IPS-18c (cell line): ENCODE measurements around the gene HMG20A.
A peak's percentile ranks its signal among the peaks of the same experiment; 100 is the strongest.

Experiments used
- H3K4me3 ChIP-seq: 2 replicates; pipeline ENCODE4 v1.7.0; 2013; ENCODE audit warnings: low read depth, mild to moderate bottlenecking, low read length, moderate library complexity; ENCODE audit not compliant: insufficient read depth
- H3K9me3 ChIP-seq: one replicate; pipeline ENCODE4 v1.6.1; 2013; ENCODE audit warnings: mild to moderate bottlenecking, low read length, moderate library complexity; ENCODE audit not compliant: control insufficient read depth, insufficient read depth

HMG20A gene

DNA sequence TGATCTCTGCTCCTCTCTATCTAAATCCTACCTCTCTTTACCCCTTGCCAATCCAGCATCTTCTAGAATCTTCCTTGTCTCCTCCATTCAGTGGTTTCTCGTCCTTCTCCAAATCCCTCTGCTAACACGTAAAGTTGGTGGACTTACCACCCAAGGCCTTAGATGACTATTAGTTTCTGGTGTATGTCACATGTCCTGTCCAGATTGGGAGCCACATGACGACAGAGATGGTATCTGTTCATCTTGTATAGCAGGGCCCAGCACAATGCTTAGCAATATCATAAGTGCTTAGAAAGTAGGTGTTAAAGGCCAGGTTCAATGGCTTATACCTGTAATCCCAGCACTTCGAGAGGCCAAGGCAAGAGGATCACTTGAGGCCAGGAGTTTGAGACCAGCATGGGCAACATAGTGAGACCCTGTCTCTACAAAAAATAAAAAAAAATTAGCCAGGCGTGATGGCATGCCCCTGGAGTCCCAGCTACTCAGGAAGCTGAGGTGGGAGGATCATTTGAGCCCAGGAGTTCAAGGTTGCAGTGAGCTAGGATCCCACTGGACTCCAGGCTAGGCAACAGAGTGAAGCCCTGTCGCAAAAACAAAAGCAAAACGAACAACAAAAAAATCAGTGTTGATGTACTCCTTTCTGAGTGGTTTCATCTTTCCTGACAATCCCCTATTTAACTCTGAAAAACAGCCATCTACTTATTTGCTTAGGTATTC, 81.8 kb downstream of the HMG20A start:
- no peak overlapping the region for H3K4me3 ChIP-seq
- H3K9me3 ChIP-seq, result no peaks in the 10 kb centered on the region

GRCh38 chr15:77503240-77503639, 82.6 kb downstream of the HMG20A start:
- no peak overlapping the region for H3K4me3 ChIP-seq
- H3K9me3 ChIP-seq, result no peaks in the 10 kb centered on the region

DNA sequence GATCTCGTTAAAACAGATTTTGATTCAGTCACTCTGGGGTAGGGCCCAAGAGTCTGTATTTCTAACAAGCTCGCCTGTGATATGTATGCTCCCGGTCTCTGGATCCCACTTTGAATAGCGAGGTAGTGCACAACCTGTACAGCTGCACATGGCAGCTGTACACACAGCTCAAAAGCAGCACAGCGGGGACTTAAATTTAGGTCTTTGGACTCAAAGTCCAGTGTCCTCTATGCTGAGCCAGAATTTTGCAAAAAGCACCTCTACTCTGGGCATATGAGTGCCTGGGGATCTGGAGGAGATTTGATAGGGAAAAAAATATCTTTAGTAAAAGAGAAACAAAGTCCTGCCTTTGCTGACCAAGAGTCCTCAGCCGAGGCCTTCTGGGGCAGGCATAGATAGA, 83.1 kb downstream of the HMG20A start:
- no peaks in the 10 kb centered on the region for H3K9me3 ChIP-seq
- no peak overlapping the region for H3K4me3 ChIP-seq

DNA sequence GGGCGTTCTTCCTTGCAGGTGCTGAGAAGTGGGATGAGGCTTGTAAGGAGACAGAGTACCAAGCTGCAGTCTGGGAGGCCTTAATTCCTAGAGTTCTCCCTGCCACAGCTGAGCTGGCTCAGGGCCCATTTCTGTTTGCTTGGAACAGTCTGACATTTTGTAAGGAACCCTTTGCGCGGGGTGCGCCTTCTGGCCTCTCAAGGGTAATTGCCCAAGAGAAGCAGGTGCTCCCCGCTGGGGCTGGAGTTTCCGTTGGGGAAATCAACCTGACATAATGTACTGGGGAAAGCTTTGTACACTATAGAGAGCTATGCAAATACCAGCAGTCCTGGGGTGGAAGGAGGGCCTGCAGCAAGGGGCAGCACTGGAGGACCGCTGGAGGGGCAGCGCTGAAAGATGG, 83.6 kb downstream of the HMG20A start:
- H3K9me3 ChIP-seq, result no peaks in the 10 kb centered on the region
- no peak overlapping the region for H3K4me3 ChIP-seq

DNA sequence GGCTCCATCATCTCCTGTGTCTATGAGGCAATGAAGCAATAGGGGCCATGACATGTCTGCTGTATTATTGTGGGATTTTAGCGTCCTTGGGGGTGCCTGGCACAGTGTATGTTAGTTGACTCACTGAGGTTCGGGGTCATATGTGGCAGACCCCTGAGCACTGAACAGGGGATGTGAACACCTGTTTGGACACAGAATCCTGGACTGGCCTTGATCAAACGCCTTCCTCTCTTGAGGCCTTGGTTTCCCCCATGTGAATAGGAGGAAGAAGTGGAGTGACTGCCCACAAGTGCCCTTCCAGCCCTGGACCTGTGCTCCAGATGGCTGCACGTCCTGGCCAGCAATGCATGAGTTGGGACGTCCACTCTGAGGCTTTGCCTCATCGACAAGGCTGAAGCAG, 84.2 kb downstream of the HMG20A start:
- H3K9me3 ChIP-seq, result no peaks in the 10 kb centered on the region
- no peak overlapping the region for H3K4me3 ChIP-seq

GRCh38 chr15:77505556-77505955, 84.9 kb downstream of the HMG20A start:
- H3K9me3 ChIP-seq, result no peaks in the 10 kb centered on the region
- no peak overlapping the region for H3K4me3 ChIP-seq

DNA sequence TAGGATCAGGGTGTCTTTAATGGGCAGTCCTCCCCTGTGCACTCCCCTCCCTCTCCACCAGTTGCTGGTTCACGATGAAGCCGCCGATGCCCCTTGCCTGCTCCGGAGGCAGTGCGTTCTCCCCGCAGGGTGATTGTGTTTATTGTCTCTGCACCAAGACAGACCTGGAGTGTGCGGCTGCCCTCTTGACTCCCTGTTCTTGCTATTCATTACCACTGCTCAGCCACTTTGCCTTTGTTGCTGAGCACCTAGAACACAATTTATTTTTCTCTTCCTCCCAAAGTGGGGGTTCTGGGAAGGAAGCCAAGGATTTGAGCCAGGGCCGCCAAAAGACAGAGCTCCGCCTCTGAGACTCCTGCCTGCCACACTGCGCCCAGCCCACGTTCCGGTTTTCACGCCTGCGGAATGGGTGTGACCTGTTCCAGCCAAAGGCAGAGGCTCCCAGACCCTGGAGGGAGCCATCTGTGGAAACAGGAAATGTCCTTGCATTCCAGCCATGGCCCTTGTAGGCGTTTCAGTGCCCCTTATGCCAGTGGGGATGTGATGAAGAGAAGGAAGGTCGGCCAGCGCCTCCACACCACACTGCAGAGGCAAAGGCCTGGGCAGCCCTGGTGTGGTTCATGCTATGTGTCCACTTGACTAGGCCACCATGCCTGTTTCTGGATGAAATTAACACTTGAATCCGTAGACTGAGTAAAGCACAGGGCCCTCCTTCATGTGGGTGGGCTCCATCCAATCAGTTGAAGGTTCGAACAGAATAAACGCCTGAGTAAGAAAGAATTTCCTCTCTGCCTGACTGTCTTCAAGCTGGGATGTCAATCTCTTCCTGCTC, 85.8 kb downstream of the HMG20A start:
- Histone ChIP-seq H3K9me3 (no peaks in the 10 kb centered on the region), H3K4me3 (no peak overlapping the region)

- H3K4me3 ChIP-seq, result no peak overlapping the region
- H3K9me3 ChIP-seq, result no peaks in the 10 kb centered on the region
Observed at GRCh38 chr15:77507143-77507897, 86.6 kb downstream of the HMG20A start.

DNA sequence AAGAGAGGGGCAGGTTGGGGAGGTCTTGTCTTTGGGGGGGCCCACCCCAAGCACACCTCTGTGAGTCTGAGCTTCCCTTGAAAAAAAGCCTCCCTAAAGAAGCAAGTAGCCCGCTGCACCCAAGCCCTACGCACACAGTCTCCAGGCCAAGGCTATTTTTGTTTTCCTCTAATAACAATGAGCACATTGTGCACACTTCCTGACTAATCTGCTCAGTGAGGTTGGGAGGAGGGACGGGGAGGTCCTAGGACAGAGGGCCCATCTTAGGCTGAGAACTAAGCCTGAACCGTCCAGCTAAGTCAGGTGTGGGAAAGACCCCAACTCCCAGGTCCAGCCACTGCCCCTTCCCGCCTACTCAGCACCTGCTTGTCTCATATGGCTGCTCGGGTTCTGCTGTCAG, 87.2 kb downstream of the HMG20A start:
- H3K4me3 ChIP-seq, result no peak overlapping the region
- no peaks in the 10 kb centered on the region for H3K9me3 ChIP-seq

- no peaks in the 10 kb centered on the region for H3K9me3 ChIP-seq
- H3K4me3 ChIP-seq, result no peak overlapping the region
Observed at GRCh38 chr15:77508541-77509243, 88.0 kb downstream of the HMG20A start.

GRCh38 chr15:77510066-77511057, 89.7 kb downstream of the HMG20A start:
- peak overlapping the region; percentile 28; the same call in 1 of the 2 replicates for H3K4me3 ChIP-seq
- H3K9me3 ChIP-seq, result no peaks in the 10 kb centered on the region

DNA sequence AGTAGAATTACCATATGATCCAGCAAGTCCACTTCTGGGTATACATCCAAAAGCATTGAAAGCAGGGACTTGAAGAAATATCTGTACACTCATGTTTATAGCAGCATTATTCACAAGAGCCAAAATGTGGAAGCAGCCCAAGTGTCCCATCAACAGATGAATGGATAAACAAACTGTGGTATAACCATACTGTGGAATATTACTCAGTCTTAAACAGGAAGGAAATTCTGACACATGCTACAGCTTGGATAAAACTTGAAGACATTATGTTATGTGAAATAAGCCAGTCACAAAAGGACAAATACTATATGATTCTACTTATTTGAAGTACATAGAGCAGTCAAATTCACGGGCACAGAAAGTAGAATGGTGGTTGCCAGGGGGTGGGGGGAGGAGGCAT, 91.2 kb downstream of the HMG20A start:
- Histone ChIP-seq H3K4me3 (no peak overlapping the region), H3K9me3 (no peaks in the 10 kb centered on the region)

GRCh38 chr15:77513226-77513625, 92.5 kb downstream of the HMG20A start:
- no peak overlapping the region for H3K4me3 ChIP-seq
- no peaks in the 10 kb centered on the region for H3K9me3 ChIP-seq

DNA sequence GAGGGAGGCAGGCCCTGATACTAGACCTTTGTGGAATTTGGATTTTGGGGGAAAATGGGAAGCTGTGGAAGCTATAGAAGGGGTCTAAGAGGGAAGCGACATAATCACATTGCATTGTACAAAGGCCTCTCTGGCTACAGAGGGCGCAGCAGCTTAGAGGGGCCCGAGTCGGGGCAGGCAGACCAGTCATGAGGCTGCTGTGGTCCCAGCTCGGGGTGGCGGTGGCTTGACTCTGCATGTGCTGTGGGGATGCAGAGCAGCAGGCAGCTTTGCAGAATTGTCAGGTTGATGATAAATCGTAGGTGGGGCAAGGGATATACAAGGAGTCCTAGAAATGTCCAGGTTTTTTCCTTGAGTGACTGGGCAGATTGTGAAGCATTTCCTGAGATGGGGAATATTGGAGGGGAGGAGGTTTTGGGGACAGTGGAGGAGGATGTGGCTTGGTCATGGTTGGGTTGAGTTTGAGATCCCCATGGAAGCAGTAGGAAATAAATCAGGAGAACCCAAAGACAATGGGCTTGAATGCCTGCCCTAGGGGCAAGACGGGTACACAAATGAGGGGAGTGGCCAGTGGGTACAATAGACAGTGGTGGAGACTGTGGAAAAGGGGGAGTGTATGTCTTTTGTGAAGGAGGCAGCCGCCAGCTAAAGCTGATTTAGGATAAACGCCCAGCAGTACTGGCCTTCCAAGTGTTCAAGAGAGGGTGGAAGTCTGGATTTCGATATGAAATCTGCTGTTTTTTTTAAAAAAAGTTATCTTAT, 94.1 kb downstream of the HMG20A start:
- Histone ChIP-seq H3K9me3 (no peaks in the 10 kb centered on the region), H3K4me3 (no peak overlapping the region)

- H3K4me3 ChIP-seq, result no peak overlapping the region
- H3K9me3 ChIP-seq, result no peaks in the 10 kb centered on the region
Observed at GRCh38 chr15:77515613-77516012, 94.9 kb downstream of the HMG20A start.

DNA sequence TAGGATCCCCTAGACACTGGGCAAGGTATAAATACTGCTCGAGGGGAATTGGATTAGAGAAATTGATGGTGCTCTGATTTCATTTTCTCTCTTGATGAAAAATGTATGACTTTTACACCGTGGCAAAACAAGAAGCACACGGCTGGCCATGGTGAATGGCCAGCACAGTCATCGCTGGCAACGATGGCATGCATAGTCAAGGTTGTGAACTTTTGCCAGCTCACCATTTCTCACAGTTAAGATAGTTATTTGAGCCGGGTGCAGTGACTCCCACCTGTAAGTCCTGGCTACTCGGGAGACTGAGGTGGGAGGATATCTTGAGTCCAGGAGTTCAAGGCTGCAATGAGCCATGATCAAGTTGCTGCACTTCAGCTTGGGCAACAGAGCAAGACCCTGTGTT, 95.4 kb downstream of the HMG20A start:
- H3K9me3 ChIP-seq, result no peaks in the 10 kb centered on the region

More for the DNA sequence above, 95.4 kb downstream of the HMG20A start:
- H3K4me3 ChIP-seq, result no peak overlapping the region
